ENCODE results near the gene SLC2A5.
"Not testable (repeated sequence)": the region's sequence is repeated elsewhere in the genome, so short reads cannot be mapped to it uniquely, and the experiment has no call there.

- TF ChIP-seq, protein P1, sequence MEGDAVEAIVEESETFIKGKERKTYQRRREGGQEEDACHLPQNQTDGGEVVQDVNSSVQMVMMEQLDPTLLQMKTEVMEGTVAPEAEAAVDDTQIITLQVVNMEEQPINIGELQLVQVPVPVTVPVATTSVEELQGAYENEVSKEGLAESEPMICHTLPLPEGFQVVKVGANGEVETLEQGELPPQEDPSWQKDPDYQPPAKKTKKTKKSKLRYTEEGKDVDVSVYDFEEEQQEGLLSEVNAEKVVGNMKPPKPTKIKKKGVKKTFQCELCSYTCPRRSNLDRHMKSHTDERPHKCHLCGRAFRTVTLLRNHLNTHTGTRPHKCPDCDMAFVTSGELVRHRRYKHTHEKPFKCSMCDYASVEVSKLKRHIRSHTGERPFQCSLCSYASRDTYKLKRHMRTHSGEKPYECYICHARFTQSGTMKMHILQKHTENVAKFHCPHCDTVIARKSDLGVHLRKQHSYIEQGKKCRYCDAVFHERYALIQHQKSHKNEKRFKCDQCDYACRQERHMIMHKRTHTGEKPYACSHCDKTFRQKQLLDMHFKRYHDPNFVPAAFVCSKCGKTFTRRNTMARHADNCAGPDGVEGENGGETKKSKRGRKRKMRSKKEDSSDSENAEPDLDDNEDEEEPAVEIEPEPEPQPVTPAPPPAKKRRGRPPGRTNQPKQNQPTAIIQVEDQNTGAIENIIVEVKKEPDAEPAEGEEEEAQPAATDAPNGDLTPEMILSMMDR (IDR thresholded peaks at IDR 0.05), result not testable (repeated sequence)
- not testable (repeated sequence) for TF ChIP-seq POLR2A, POLR2AphosphoS5 (IDR thresholded peaks at IDR 0.05)
These were observed 75.3 kb downstream of the SLC2A5 start for GRCh38 chr1:8993962-8994675.

All from gastroesophageal sphincter (tissue), 3 donors.